Calu3 (cell line): Measurements from ENCODE around the gene ERN2. TPM values are rescaled to one million over a fixed set of nuclear protein-coding genes. Genes with fewer than 3 reads are reported as not detected.
"Not testable (repeated sequence)": the region's sequence is repeated elsewhere in the genome, so short reads cannot be mapped to it uniquely, and the experiment has no call there.

ENCODE experiments used
- BruUV-seq: library from RNA; stranded (reverse); fragments of 400-500 nt; replicated peaks from 2 replicates; lab custom pipeline; 2021; lab: Mats Ljungman, UMichigan
- CTCF ChIA-PET: fragments of 300-600 bp; sonication (Branson Sonifier 250); formaldehyde crosslinking; loops from one replicate; lab custom pipeline; 2022; ENCODE audit warnings: antibody characterized with exemption; lab: Charles Lee
- DNase-seq: peaks from one replicate; pipeline ENCODE4 v3.0.0; 2022
- H3K27ac Mint-ChIP-seq: one replicate; pipeline ENCODE4 v1.8.0; 2022; ENCODE audit warnings: mixed read lengths; ENCODE audit not compliant: unreplicated experiment
- H3K27me3 Mint-ChIP-seq: one replicate; pipeline ENCODE4 v1.8.0; 2022; ENCODE audit warnings: mixed read lengths; ENCODE audit not compliant: unreplicated experiment
- H3K36me3 Mint-ChIP-seq: one replicate; pipeline ENCODE4 v1.8.0; 2022; ENCODE audit warnings: mild to moderate bottlenecking, moderate library complexity, mixed read lengths; ENCODE audit not compliant: insufficient read depth, unreplicated experiment
- H3K4me1 Mint-ChIP-seq: one replicate; pipeline ENCODE4 v1.8.0; 2022; ENCODE audit warnings: mild to moderate bottlenecking, low read depth, mixed read lengths; ENCODE audit not compliant: unreplicated experiment
- H3K4me3 Mint-ChIP-seq: one replicate; pipeline ENCODE4 v1.8.0; 2022; ENCODE audit warnings: mild to moderate bottlenecking, low read depth, moderate library complexity, mixed read lengths; ENCODE audit not compliant: unreplicated experiment
- H3K9me3 Mint-ChIP-seq: one replicate; pipeline ENCODE4 v1.8.0; 2022; ENCODE audit warnings: low read depth, mixed read lengths; ENCODE audit not compliant: unreplicated experiment
- CTCF ChIP-seq: fragments of 200-600 bp; IDR thresholded peaks from one replicate; pipeline ENCODE4 v1.8.0; 2022; ENCODE audit warnings: antibody characterized with exemption; ENCODE audit not compliant: unreplicated experiment
- intact Hi-C: fragments of 100-400 bp; cut with micrococcal nuclease; formaldehyde crosslinking; loops from one replicate; pipeline ENCODE4 v1.10.0; 2022; ENCODE audit not compliant: unreplicated experiment
- total RNA-seq: library from RNA; stranded (reverse); gene quantifications from 2 replicates; pipeline ENCODE4 v1.2.3, GENCODE V29; 2022

ERN2 gene
- total RNA-seq, 1 experiment from 2014 or later = 3.2 TPM

DNA sequence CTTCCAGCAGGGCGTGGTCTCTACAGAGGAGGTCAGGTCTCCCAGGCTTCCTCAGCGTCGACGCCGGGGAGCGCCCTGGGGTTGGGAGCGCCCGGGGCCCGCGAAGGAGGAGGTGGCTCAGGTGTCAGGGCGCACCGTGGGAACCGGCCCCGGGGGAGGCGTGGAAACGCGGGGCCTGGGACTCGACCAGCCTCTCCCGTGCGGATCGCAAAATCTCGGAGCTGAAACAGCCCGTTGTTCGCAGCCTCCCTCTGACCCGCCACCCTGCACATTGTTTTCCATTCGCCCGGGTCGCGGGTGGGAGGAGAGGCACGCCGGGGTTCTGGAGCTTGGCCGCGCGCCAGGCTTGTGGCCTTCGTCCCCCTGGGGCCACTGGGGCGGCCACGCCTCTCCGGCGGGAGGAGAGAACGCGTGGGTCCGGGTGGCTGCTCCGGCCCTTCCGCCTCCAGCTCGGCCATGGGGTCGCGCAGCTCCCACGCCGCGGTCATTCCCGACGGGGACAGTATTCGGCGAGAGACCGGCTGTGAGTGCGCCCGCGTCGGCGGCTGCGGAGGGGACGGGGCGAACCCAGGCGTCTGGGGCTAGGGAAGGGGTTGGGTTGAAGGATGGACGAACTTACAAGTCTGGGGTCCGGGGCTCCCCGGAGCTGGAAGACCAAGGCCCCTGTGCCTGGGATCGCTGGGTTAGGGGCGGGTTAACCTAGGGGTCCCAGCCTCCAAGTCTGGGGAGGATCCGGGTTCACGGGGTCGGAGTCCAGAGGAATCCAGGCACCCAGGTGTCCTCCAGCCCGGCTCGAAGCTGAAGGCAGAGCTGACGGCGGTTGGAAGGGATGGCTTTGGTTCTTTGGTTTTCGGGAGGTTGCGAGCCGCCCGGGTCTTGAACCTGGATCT is 41.8 kb upstream of the ERN2 start, which contains the start of gene CHP2:
Gene CHP2, plus strand, starts transcription at position 433 of the 890 bp plus-strand sequence. Its CDS starts 24 bp downstream, at position 457.
- TF ChIP-seq CTCF = no peak
- BruUV-seq = no TSS peak
- Mint-ChIP-seq H3K27ac (no peak within 1 kb of the TSS), H3K36me3 (no peaks in the 10 kb centered on the region), H3K27me3 (peaks cover 46% of the 10 kb centered on the region), H3K4me3 (peak within 1 kb of the TSS; percentile 46), H3K4me1 (no peaks in the 10 kb centered on the region), H3K9me3 (no peaks in the 10 kb centered on the region)
- intact Hi-C loops = no loop called here
- peak; percentile 24 for DNase-seq
- CTCF ChIA-PET = interaction anchor here (0.5 to 0.6 kb wide), 2 partner anchors 14 to 1060 kb away, joined by 3 to 4 read pairs; no protein-coding TSS in a partner anchor

- Mint-ChIP-seq H3K27ac (no peak overlapping the region), H3K4me1 (no peaks in the 10 kb centered on the region), H3K27me3 (peaks cover 43% of the 10 kb centered on the region), H3K9me3 (no peaks in the 10 kb centered on the region), H3K36me3 (no peaks in the 10 kb centered on the region), H3K4me3 (peak overlapping the region; percentile 46)
- CTCF ChIA-PET = interaction anchor here (0.5 kb wide), 1 partner anchor 1060 kb away, joined by 4 read pairs; no protein-coding TSS in a partner anchor
- no peak for TF ChIP-seq CTCF
- intact Hi-C loops = no loop called here
- no peak for DNase-seq
- no TSS peak for BruUV-seq
These were observed 41.0 kb upstream of the ERN2 start for GRCh38 chr16:23753908-23754593.

- intact Hi-C loops, CTCF ChIA-PET, H3K27ac Mint-ChIP-seq, H3K4me1 Mint-ChIP-seq, DNase-seq, H3K36me3 Mint-ChIP-seq, H3K9me3 Mint-ChIP-seq, BruUV-seq, H3K4me3 Mint-ChIP-seq: not testable (repeated sequence)
- H3K27me3 Mint-ChIP-seq = peaks cover 29% of the 10 kb centered on the region
These were observed 38.0 kb upstream of the ERN2 start for GRCh38 chr16:23751053-23751452.

- peaks cover 2% of the 10 kb centered on the region for H3K9me3 Mint-ChIP-seq
- CTCF ChIA-PET = no interaction called here
- no peak overlapping the region for H3K4me3 Mint-ChIP-seq
These were observed 35.6 kb upstream of the ERN2 start for GRCh38 chr16:23748630-23749029.

More at GRCh38 chr16:23748630-23749029, 35.6 kb upstream of the ERN2 start:
- no peaks in the 10 kb centered on the region for H3K36me3 Mint-ChIP-seq
- peaks cover 41% of the 10 kb centered on the region for H3K27me3 Mint-ChIP-seq
- H3K27ac Mint-ChIP-seq = no peak overlapping the region
- no peaks in the 10 kb centered on the region for H3K4me1 Mint-ChIP-seq
- BruUV-seq = no TSS peak
- TF ChIP-seq CTCF = no peak
- DNase-seq = no peak
- intact Hi-C loops = loop anchor here (10.0 kb wide), 1 partner anchor 756 kb away; no protein-coding TSS in a partner anchor
